Upper lobe of left lung (tissue), 4 donors: ENCODE results near the gene DCAF16.

ENCODE experiments used
- POLR2A ChIP-seq, 4 donors: fragments of 450-650 bp; IDR thresholded peaks; one replicate each; pipeline ENCODE4 v1.5.1; 2016 to 2017; ENCODE audit warnings: antibody characterized with exemption in 4 of 4, mild to moderate bottlenecking in 2 of 4
- POLR2AphosphoS5 ChIP-seq, 2 donors: sonication (generic); formaldehyde crosslinking; IDR thresholded peaks; one replicate each; pipeline ENCODE4 v1.5.1; 2017; ENCODE audit warnings: antibody characterized with exemption in 2 of 2
- TF ChIP-seq, protein P1 (sequence below), 6 experiments: fragments of 450-650 bp in 4 of 6; fragments of 200-600 bp in 2 of 6; sonication (generic) in 2 of 6; IDR thresholded peaks; one replicate each; pipeline ENCODE4 v1.5.1; 2016 to 2019; ENCODE audit warnings: antibody characterized with exemption in 6 of 6

DNA sequence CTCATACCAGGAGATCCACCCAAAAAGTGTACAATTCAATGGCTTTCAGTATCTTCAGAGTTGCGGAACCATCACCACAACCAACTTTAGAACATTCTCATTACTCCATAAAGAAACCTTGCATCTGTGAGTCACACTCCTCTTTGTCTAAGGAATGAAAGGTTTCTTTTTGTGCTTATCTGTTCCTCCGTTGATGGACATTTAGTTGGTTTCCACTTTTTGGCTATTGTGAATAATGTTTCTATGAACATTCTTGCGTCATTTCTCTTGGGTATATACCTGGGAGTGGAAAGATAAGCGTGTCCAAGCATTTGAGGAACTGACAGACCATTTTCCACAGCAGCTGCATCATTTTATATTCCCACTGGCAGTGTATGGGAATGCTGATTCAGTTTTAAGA lies 39.7 kb downstream of the DCAF16 start:
- TF ChIP-seq POLR2A (IDR thresholded peaks at IDR 0.05), result no peak
- TF ChIP-seq, protein P1, sequence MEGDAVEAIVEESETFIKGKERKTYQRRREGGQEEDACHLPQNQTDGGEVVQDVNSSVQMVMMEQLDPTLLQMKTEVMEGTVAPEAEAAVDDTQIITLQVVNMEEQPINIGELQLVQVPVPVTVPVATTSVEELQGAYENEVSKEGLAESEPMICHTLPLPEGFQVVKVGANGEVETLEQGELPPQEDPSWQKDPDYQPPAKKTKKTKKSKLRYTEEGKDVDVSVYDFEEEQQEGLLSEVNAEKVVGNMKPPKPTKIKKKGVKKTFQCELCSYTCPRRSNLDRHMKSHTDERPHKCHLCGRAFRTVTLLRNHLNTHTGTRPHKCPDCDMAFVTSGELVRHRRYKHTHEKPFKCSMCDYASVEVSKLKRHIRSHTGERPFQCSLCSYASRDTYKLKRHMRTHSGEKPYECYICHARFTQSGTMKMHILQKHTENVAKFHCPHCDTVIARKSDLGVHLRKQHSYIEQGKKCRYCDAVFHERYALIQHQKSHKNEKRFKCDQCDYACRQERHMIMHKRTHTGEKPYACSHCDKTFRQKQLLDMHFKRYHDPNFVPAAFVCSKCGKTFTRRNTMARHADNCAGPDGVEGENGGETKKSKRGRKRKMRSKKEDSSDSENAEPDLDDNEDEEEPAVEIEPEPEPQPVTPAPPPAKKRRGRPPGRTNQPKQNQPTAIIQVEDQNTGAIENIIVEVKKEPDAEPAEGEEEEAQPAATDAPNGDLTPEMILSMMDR (IDR thresholded peaks at IDR 0.05), result no peak
- TF ChIP-seq POLR2AphosphoS5 (IDR thresholded peaks at IDR 0.05), result no peak
